HUES48 (cell line): ENCODE measurements around the gene HDAC4.

ENCODE experiments used
- H3K27ac ChIP-seq: one replicate; pipeline ENCODE4 v1.7.0; 2013; ENCODE audit warnings: low read depth, low read length, inconsistent platforms
- H3K27me3 ChIP-seq: 2 replicates; pipeline ENCODE4 v1.6.1; 2013; ENCODE audit warnings: mild to moderate bottlenecking, low read length; ENCODE audit not compliant: control insufficient read depth, insufficient read depth
- H3K36me3 ChIP-seq: 2 replicates; pipeline ENCODE4 v1.6.1; 2013; ENCODE audit warnings: low read length; ENCODE audit not compliant: control insufficient read depth, insufficient read depth
- H3K4me1 ChIP-seq: 2 replicates; pipeline ENCODE4 v1.6.1; 2013; ENCODE audit warnings: mild to moderate bottlenecking, low read length; ENCODE audit not compliant: control insufficient read depth, insufficient read depth
- H3K4me3 ChIP-seq: 2 replicates; pipeline ENCODE4 v1.5.1; 2013; ENCODE audit warnings: mild to moderate bottlenecking, low read depth, low read length
- H3K9ac ChIP-seq: 2 replicates; pipeline ENCODE4 v1.6.1; 2013; ENCODE audit warnings: mild to moderate bottlenecking, low read depth, low read length, moderate library complexity
- H3K9me3 ChIP-seq: 2 replicates; pipeline ENCODE4 v1.6.1; 2013; ENCODE audit warnings: low read length; ENCODE audit not compliant: control insufficient read depth, insufficient read depth

The HDAC4 gene

DNA sequence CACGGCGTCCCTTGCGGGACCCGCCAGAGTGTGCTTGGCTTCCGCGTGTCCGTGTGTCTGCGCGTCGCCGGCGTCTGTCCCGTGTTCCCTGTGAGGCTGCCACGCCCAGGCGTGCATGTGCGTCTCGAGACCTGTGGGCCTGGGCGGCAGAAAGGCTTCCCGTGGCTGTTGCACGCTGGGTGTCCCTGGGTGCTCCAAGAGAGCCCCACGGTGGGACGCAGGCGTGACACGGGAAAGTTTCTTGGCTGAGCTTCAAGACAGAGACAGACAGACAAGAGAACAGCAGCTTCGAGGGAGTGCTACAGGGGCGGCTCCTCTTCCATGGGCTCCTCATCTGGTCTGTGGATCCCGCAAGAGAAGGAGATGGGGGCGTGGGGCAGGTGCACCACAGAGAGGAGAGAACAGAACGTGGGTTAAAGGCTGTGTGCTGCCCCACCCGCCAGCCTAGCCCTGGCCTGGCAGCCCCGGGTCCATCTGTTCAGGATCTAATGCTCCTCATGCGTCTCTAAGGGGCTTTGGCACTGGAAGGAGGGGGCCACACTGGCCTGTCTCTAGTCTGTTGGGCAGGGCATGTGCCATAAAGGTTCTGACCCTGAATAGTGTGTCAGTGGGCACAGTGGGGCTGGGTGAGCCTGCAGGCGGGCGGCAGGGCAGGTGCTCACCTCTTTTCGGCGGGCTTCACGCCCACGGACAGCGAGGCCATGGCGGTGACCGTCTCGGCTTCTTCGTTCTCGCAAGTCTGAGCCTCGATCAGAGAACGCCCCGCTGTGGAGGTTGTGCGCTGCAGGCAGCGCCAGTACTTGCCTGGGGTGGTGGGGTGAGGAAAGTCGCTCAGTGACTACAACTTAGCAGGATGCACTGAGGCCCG is 347.8 kb downstream of the HDAC4 start:
- Histone ChIP-seq H3K4me3 (no peak overlapping the region), H3K4me1 (no peaks in the 10 kb centered on the region), H3K9me3 (no peaks in the 10 kb centered on the region), H3K27ac (no peak overlapping the region), H3K36me3 (peaks cover 25% of the 10 kb centered on the region), H3K27me3 (no peaks in the 10 kb centered on the region), H3K9ac (no peak overlapping the region)

DNA sequence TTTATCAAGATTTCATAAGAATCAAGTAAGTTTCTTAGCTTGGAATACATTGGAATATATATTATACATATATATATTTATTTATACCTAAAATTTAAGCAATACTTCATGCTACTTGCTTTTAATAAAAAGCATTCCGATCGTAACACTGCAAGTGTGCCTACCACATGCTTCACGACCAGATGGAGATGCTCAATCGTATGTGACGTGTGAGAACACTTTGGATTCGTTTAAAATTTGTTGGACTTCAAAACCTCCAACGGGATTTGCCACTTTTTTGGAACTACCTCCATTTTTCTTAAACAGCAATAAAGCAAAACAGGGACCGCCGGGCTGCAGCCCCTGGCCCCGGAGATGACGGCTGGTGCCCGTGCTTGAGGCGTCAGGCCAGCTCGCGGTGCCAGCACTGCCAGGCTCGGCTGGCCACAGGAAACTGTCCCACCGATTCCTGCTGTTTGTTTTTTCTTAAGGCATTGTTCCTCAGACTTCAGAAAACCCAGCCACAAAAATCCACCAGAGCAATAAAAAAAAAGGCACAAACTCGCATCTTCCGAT is 348.9 kb downstream of the HDAC4 start:
- no peaks in the 10 kb centered on the region for H3K9me3 ChIP-seq

DNA sequence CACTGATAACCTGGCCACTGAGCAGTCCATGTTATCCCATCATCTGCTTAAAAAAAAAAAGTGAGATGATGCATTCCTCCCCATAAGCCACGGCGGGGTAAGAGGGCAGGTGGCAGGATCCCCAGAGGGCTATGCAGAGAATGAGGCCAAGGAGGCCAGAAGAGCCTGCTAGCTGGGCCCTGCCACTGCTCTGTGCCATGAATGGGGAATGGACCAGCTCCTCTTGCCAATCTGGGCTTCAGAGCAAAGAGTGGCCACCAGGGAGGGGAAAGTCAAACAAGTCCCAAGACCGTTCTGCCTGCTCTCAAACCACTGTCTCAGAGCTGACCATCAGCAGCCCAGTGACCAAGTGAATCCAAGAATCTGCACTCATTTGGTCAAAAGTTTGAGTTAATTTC is 350.6 kb downstream of the HDAC4 start:
- no peak overlapping the region for H3K4me3 ChIP-seq
- H3K36me3 ChIP-seq: peaks cover 25% of the 10 kb centered on the region
- H3K27me3 ChIP-seq: no peaks in the 10 kb centered on the region
- no peak overlapping the region for H3K9ac ChIP-seq
- no peak overlapping the region for H3K27ac ChIP-seq
- H3K9me3 ChIP-seq: no peaks in the 10 kb centered on the region
- no peaks in the 10 kb centered on the region for H3K4me1 ChIP-seq

More for the DNA sequence above, 348.9 kb downstream of the HDAC4 start:
- Histone ChIP-seq H3K9ac (no peak overlapping the region), H3K4me3 (no peak overlapping the region), H3K4me1 (no peaks in the 10 kb centered on the region), H3K27me3 (no peaks in the 10 kb centered on the region), H3K27ac (no peak overlapping the region), H3K36me3 (peaks cover 25% of the 10 kb centered on the region)

DNA sequence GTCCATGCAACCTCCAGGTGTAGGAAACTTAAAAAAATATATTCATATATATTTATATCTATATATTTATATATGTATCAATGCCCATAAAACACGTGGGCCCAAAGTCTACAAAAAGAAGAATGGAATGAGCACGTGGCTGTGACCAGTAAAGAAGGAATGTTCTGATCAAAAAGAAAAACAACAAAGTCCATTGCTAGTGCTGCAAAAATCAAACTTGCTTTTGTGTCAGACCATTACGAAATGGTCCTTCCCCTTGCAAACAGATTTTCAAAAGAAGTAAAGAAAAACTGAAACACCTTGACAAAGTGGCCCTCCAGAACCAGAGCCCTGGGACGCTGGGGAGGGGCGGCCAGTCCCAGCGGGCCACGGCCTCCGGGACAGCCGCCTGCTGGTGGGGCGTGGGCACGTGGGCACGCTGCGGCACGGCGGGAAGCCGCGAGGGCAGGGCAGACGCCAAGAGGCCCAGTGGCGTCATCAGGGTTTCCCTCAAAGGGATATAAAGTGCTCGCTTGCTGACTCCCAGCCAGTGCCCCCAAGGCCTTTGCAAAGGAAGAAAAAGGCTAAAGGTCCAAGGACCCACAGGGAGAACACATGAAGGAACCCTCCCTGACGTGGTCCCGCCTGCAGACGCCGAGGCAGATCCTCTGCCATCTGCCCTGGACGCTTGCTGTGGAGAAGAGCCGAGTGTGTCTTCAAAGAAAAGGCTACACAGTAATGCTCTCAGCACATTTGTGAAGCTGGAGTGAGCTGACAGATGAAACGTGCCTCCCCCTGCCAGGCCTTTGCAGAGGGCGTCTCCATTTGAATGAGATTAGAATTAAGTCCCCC is 351.2 kb downstream of the HDAC4 start:
- Histone ChIP-seq H3K9ac (no peak overlapping the region), H3K27me3 (no peaks in the 10 kb centered on the region), H3K9me3 (no peaks in the 10 kb centered on the region), H3K4me1 (no peaks in the 10 kb centered on the region), H3K27ac (no peak overlapping the region), H3K36me3 (peaks cover 20% of the 10 kb centered on the region), H3K4me3 (no peak overlapping the region)

DNA sequence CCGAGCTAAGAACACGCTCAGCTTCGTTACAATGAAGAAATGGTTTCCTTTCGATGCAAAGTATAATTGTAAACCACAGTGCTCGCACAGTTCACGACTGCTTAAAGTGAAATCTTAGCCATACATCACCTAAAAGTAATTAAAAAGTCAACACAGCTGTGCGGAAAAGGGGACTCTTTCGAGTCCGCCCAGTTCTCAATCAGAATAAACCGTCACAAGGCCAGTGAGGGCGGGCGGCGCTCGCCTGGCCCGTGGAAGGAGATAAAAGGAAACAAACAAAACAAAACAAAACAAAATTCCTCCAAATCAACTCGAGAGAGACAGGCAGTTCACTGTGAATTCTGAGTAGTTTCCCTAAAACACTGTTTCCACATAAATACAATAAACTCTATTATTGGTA is 352.1 kb downstream of the HDAC4 start:
- H3K27ac ChIP-seq: no peak overlapping the region
- no peaks in the 10 kb centered on the region for H3K4me1 ChIP-seq
- H3K4me3 ChIP-seq: no peak overlapping the region
- H3K9ac ChIP-seq: no peak overlapping the region
- peaks cover 14% of the 10 kb centered on the region for H3K36me3 ChIP-seq
- no peaks in the 10 kb centered on the region for H3K9me3 ChIP-seq
- no peaks in the 10 kb centered on the region for H3K27me3 ChIP-seq

DNA sequence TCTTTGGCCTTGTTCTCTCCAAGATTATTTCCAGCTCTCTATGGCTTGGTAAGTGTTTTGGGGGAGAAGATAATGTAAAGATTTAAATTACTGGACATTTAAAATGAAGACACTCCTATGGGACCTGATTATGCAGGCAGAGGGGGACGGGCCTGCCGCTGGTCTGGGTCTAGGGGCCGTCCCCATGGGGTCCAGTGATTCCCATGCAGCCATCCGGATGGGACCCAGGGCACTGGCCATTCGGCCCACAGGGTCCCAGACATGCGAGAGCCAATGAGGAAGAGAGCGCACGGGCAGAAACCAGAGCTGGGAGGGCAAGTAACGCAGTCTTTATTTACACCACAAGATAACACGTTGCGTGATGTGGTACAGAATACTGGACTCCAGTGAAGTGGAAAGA is 353.0 kb downstream of the HDAC4 start:
- H3K9me3 ChIP-seq: no peaks in the 10 kb centered on the region
- no peaks in the 10 kb centered on the region for H3K4me1 ChIP-seq
- peaks cover 10% of the 10 kb centered on the region for H3K36me3 ChIP-seq
- H3K4me3 ChIP-seq: no peak overlapping the region
- H3K27ac ChIP-seq: no peak overlapping the region
- no peaks in the 10 kb centered on the region for H3K27me3 ChIP-seq
- H3K9ac ChIP-seq: no peak overlapping the region

DNA sequence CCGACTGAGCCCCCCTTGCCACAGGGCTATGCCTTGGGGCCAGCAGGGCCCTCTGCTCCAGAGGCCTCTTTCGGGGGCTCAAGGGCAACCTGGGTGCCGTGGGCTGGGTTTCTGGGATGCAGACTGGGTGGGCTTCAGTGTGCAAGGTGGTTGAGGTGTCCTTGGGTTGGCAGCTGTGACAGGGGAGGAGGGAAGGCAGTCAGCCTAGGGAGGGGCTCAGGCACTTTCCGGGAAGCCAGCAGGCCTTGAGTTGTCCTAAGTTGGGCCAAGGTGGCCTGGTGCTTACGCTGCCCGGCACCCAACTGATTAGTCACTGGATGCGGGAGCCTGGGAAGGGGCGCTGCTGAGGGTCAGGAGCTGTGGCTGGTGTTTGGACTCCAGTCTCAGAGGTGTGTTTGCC is 353.4 kb downstream of the HDAC4 start:
- Histone ChIP-seq H3K4me3 (no peak overlapping the region), H3K9ac (no peak overlapping the region), H3K27me3 (no peaks in the 10 kb centered on the region), H3K27ac (no peak overlapping the region), H3K9me3 (no peaks in the 10 kb centered on the region), H3K4me1 (no peaks in the 10 kb centered on the region), H3K36me3 (0 out of 2 replicates have a peak, but pooled peaks cover 6% of the 10 kb centered on the region)

DNA sequence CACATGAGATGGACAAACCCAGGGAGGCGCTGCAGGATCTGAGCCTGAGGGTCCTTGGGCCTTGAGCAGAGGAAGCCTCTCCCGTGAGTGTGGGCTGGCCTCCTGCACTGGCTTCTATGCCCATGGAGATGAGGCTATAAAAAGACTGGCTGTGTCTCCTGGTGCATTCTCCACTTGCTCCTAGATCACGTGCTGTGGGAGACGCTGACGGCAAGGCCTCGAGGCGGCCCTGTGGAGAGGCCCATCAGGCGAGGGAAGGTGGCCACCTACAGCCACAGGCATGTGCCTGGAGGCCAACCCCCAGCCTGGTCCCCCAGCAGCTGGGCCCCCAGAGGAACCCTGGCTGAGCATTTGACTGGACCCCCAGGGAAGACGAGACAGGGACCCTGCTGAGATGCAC is 354.0 kb downstream of the HDAC4 start:
- H3K4me1 ChIP-seq: no peaks in the 10 kb centered on the region
- no peaks in the 10 kb centered on the region for H3K9me3 ChIP-seq
- H3K27ac ChIP-seq: no peak overlapping the region
- H3K9ac ChIP-seq: no peak overlapping the region
- H3K4me3 ChIP-seq: no peak overlapping the region
- no peaks in the 10 kb centered on the region for H3K27me3 ChIP-seq
- no peaks in the 10 kb centered on the region for H3K36me3 ChIP-seq

DNA sequence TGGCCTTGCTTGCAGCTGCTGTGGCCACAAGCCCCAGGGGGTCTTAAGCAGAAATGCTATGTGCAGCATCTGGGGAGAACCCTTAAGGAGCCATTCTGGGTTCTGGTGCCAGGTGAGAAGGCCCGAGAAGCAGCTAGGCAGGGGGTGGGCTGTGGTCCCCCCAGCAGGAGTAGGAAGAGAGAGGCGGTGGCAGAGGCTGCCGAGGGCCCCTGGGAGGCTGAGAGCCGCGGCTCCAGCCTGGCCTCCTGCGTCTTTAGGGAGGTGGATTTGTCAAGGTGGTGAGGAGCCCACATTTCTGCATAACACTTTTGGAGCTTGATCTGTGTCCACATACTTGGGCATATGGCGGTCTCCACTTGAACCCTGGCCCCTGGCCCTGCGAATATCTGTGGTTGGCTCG is 356.5 kb downstream of the HDAC4 start:
- Histone ChIP-seq H3K27me3 (no peaks in the 10 kb centered on the region), H3K36me3 (no peaks in the 10 kb centered on the region), H3K4me1 (no peaks in the 10 kb centered on the region), H3K27ac (no peak overlapping the region), H3K9ac (no peak overlapping the region), H3K9me3 (no peaks in the 10 kb centered on the region), H3K4me3 (no peak overlapping the region)

DNA sequence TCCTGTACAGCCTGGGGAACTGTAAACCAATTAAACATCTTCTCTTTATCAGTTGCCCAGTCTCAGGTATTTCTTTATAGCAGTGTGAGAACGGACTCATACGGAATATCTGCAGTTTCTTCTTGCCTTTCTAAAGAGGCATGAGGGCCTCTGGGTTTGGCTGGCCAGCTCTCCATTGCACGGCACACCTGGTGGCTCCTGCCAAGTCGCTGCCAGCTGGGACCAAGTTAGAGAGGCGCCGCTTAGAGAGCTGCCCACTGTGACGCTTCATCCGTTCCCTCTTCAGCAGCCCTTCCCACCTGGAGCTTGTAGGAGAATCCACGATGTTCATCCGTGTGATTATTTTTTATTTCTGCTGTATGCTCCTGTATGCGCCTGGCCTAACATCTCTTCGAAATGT is 357.5 kb downstream of the HDAC4 start:
- H3K9me3 ChIP-seq: no peaks in the 10 kb centered on the region

More for the DNA sequence above, 357.5 kb downstream of the HDAC4 start:
- H3K4me3 ChIP-seq: no peak overlapping the region
- H3K4me1 ChIP-seq: no peaks in the 10 kb centered on the region
- H3K27me3 ChIP-seq: no peaks in the 10 kb centered on the region
- H3K9ac ChIP-seq: no peak overlapping the region
- H3K27ac ChIP-seq: no peak overlapping the region
- H3K36me3 ChIP-seq: no peaks in the 10 kb centered on the region
